Endothelial cell of umbilical vein (primary cell): ENCODE data around the gene KRT26. TPM values are rescaled to one million over a fixed set of nuclear protein-coding genes. Genes with fewer than 3 reads are reported as not detected.
A peak's percentile ranks its signal among the peaks of the same experiment; 100 is the strongest.

ENCODE experiments used
- BruUV-seq: library from RNA; stranded (reverse); fragments of 400-500 nt; replicated peaks from 2 replicates; lab custom pipeline; 2021; lab: Mats Ljungman, UMichigan
- CTCF ChIA-PET: fragments of 300-600, 350-600 bp; sonication (Branson Sonifier 250); formaldehyde crosslinking; loops from one replicate; lab custom pipeline; 2021; ENCODE audit warnings: antibody characterized with exemption, inconsistent platforms; lab: Charles Lee
- POLR2A ChIA-PET: fragments of 300-600, 350-600 bp; sonication (Branson Sonifier 250); formaldehyde crosslinking; loops from one replicate; lab custom pipeline; 2021; ENCODE audit warnings: antibody characterized with exemption, inconsistent platforms; lab: Charles Lee
- DNase-seq: peaks from one replicate; pipeline ENCODE4 v3.0.0-alpha.2; 2011; ENCODE audit warnings: low read depth, low spot score
- FAIRE-seq: peaks from 2 replicates; lab custom pipeline; 2011; peaks lifted over from hg19 to GRCh38; lab: Jason Lieb, UNC
- H2AFZ ChIP-seq: 2 replicates; pipeline ENCODE4 v1.6.0; 2012; ENCODE audit warnings: low read depth, low read length, control low read depth, inconsistent platforms
- H3K27ac ChIP-seq: 2 replicates; pipeline ENCODE4 v1.5.1; 2011; ENCODE audit warnings: low read depth, mild to moderate bottlenecking, control low read depth, low read length, moderate library complexity; ENCODE audit not compliant: insufficient read depth
- H3K27me3 ChIP-seq, 2 experiments: 2 replicates each; pipeline versions ENCODE4 v1.6.0 to v1.6.1; 2011; ENCODE audit warnings: low read length in 2 of 2, mixed read lengths in 1 of 2; ENCODE audit not compliant: control insufficient read depth in 2 of 2, insufficient read depth in 2 of 2
- H3K36me3 ChIP-seq, 2 experiments: 2 replicates in 1 of 2; 3 replicates in 1 of 2; pipeline ENCODE4 v1.5.1; 2011; ENCODE audit warnings: low read length in 2 of 2, mild to moderate bottlenecking in 1 of 2, moderate library complexity in 1 of 2; ENCODE audit not compliant: control insufficient read depth in 2 of 2, insufficient read depth in 2 of 2; ENCODE audit errors: extremely low read depth in 1 of 2
- H3K4me1 ChIP-seq: 3 replicates; pipeline ENCODE4 v1.5.1; 2011; ENCODE audit warnings: mild to moderate bottlenecking, low read length; ENCODE audit not compliant: control insufficient read depth, insufficient read depth; ENCODE audit errors: extremely low read depth
- H3K4me2 ChIP-seq: 2 replicates; pipeline ENCODE4 v1.6.1; 2011; ENCODE audit warnings: low read length, control low read depth, mixed read lengths; ENCODE audit not compliant: insufficient read depth
- H3K4me3 ChIP-seq, 3 experiments: fragments of 200-600 bp in 1 of 3; sonication (generic), shearing (Covaris generic) in 1 of 3; replicated peaks in 1 of 3; 2 replicates each; pipeline ENCODE4 v1.5.1; 2011 to 2016; ENCODE audit warnings: control low read depth in 3 of 3, low read length in 3 of 3, mild to moderate bottlenecking in 2 of 3, inconsistent platforms in 1 of 3, low read depth in 1 of 3, moderate library complexity in 1 of 3; ENCODE audit not compliant: insufficient read depth in 1 of 3
- H3K79me2 ChIP-seq: 2 replicates; pipeline ENCODE4 v1.6.0; 2012; ENCODE audit warnings: low read length, inconsistent platforms; ENCODE audit not compliant: control insufficient read depth, insufficient read depth
- H3K9ac ChIP-seq: replicated peaks from 2 replicates; pipeline ENCODE3; 2011; ENCODE audit warnings: low read length, control low read depth; ENCODE audit not compliant: insufficient read depth; ENCODE audit errors: extremely low read depth
- H3K9me1 ChIP-seq: replicated peaks from 3 replicates; pipeline ENCODE4 v1.6.0; 2011; ENCODE audit warnings: mild to moderate bottlenecking, low read length; ENCODE audit not compliant: control insufficient read depth, insufficient read depth; ENCODE audit errors: extremely low read depth
- H3K9me3 ChIP-seq: replicated peaks from 2 replicates; pipeline ENCODE4 v1.5.1; 2012; ENCODE audit warnings: low read length, inconsistent platforms; ENCODE audit not compliant: control insufficient read depth, insufficient read depth
- H4K20me1 ChIP-seq: replicated peaks from 2 replicates; pipeline ENCODE3; 2011; ENCODE audit warnings: mild to moderate bottlenecking, low read length; ENCODE audit not compliant: control insufficient read depth, insufficient read depth; ENCODE audit errors: extremely low read depth
- POLR2A ChIP-seq: IDR thresholded peaks from 2 replicates; pipeline ENCODE4 v1.6.1; 2012; ENCODE audit warnings: low read depth, mild to moderate bottlenecking, control low read depth, low read length
- dilution Hi-C: fragments of 300-500 bp; cut with MboI; formaldehyde crosslinking; loops from one replicate; pipeline ENCODE4 v1.15.0; 2019; ENCODE audit warnings: low sequenced_read_pairs; ENCODE audit not compliant: extremely low pct_ligation_motif_present
- intact Hi-C: fragments of 100-400 bp; cut with micrococcal nuclease; formaldehyde crosslinking; loops from one replicate; pipeline ENCODE4 v1.10.0; 2022
- polyA plus RNA-seq, 4 experiments: library from polyadenylated mRNA; depleted of rRNA in 3 of 4; stranded (reverse) in 3 of 4; unstranded in 1 of 4; fragments of >200 nt; gene quantifications; 2 replicates each; pipeline versions ENCODE4 v1.2.1 to v1.2.3, GENCODE V29; 2011 to 2012; ENCODE audit warnings: missing spikeins in 1 of 4
- total RNA-seq: library from RNA; stranded (reverse); gene quantifications from 2 replicates; pipeline ENCODE4 v1.2.3, GENCODE V29; 2021
- TF ChIP-seq, protein P1 (sequence below), 2 donors: IDR thresholded peaks; 1 replicate in 1 of 2; 2 replicates in 1 of 2; pipeline ENCODE4 v1.5.1; 2011; ENCODE audit warnings: low read length in 2 of 2, mild to moderate bottlenecking in 2 of 2, moderate library complexity in 2 of 2, control low read depth in 1 of 2, inconsistent platforms in 1 of 2, low read depth in 1 of 2; ENCODE audit not compliant: insufficient read depth in 1 of 2; ENCODE audit errors: extremely low read depth in 1 of 2
- TF ChIP-seq, protein P2 (sequence below): IDR thresholded peaks from 2 replicates; pipeline ENCODE4 v1.6.1; 2011; ENCODE audit not compliant: insufficient read depth, insufficient read length

The KRT26 gene
- total and polyA plus RNA-seq, 2 donors (not counting 3 experiments of a cell fraction or from before 2014, with no cell fraction given): not detected

DNA sequence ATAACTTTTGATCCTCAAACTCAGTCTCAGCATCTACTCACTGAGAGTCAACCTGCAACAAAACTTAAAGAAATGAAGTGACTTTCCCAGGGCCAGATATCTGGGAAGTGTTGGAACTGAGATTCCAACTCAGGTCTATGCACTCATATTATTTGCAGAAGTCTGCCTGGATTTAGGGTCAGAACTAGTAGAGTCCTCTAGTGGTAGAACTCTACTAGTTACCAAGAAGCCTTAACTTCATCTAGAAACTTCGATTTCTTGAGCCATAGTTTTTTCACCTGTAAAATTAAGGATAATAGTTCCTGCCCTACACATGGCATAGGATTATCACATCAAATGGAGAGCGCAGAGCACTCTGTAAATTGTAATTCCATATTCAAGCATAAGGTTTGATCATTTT, 45.1 kb downstream of the KRT26 start:
- H3K36me3 ChIP-seq: no peaks in the 10 kb centered on the region
- BruUV-seq: no TSS peak
- FAIRE-seq (no peak), DNase-seq (no peak)
- no peak overlapping the region for H3K4me2 ChIP-seq
- no peak overlapping the region for H3K27ac ChIP-seq
- no peak overlapping the region for H3K4me3 ChIP-seq
- H3K27me3 ChIP-seq: peaks cover 7 to 9% of the 10 kb centered on the region in 2 experiments
- TF ChIP-seq, protein P1, sequence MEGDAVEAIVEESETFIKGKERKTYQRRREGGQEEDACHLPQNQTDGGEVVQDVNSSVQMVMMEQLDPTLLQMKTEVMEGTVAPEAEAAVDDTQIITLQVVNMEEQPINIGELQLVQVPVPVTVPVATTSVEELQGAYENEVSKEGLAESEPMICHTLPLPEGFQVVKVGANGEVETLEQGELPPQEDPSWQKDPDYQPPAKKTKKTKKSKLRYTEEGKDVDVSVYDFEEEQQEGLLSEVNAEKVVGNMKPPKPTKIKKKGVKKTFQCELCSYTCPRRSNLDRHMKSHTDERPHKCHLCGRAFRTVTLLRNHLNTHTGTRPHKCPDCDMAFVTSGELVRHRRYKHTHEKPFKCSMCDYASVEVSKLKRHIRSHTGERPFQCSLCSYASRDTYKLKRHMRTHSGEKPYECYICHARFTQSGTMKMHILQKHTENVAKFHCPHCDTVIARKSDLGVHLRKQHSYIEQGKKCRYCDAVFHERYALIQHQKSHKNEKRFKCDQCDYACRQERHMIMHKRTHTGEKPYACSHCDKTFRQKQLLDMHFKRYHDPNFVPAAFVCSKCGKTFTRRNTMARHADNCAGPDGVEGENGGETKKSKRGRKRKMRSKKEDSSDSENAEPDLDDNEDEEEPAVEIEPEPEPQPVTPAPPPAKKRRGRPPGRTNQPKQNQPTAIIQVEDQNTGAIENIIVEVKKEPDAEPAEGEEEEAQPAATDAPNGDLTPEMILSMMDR (IDR thresholded peaks at IDR 0.05; ENCODE audit: extremely low read depth in 1 of 2, insufficient read depth in 1 of 2, low read depth in 1 of 2, low read length in 2 of 2): peak in 1 of 2 donors; percentile 13
- no peak for TF ChIP-seq POLR2A
- CTCF ChIA-PET: interaction anchor here (1.2 kb wide), 1 partner anchor 10 kb away, joined by 8 read pairs; no protein-coding TSS in a partner anchor
- H3K9me3 ChIP-seq: no peaks in the 10 kb centered on the region
- dilution Hi-C loops: no loop called here
- no peaks in the 10 kb centered on the region for H4K20me1 ChIP-seq
- H3K9me1 ChIP-seq: no peaks in the 10 kb centered on the region
- H2AFZ ChIP-seq: no peak overlapping the region
- no peak overlapping the region for H3K9ac ChIP-seq
- no peaks in the 10 kb centered on the region for H3K4me1 ChIP-seq
- POLR2A ChIA-PET: no interaction called here
- intact Hi-C loops: loop anchor here (5.0 kb wide), 1 partner anchor 105 kb away; no protein-coding TSS in a partner anchor
- H3K79me2 ChIP-seq: no peaks in the 10 kb centered on the region

DNA sequence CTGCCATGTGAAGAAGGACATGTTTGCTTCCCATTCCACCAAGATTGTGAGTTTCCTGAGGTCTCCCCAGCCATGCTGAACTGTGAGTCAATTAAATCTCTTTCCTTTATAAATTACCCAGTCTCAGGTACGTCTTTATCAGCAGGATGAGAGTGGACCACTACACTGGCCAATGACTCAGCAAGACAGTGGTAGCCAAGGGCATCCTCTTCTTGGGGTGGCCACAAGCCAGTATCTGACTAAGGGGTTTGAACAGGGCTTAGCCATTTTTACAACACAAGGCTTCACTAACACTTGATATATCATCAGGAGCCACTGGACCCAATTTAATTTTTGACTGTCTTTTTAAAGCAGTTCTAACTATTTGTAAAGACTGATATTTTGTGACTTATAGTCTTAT, 47.3 kb downstream of the KRT26 start:
- no peaks in the 10 kb centered on the region for H3K36me3 ChIP-seq
- no peak overlapping the region for H2AFZ ChIP-seq
- H3K9me1 ChIP-seq: no peaks in the 10 kb centered on the region
- DNase-seq (no peak), FAIRE-seq (no peak)
- no peak overlapping the region for H3K4me3 ChIP-seq
- dilution Hi-C loops (no loop called here), intact Hi-C loops (loop anchor here (5.0 kb wide), 1 partner anchor 102 kb away; no protein-coding TSS in a partner anchor)
- no peaks in the 10 kb centered on the region for H3K79me2 ChIP-seq
- no TSS peak for BruUV-seq
- H3K4me2 ChIP-seq: no peak overlapping the region
- POLR2A ChIA-PET: no interaction called here
- no peaks in the 10 kb centered on the region for H3K9me3 ChIP-seq
- CTCF ChIA-PET: no interaction called here
- no peaks in the 10 kb centered on the region for H4K20me1 ChIP-seq
- no peaks in the 10 kb centered on the region for H3K4me1 ChIP-seq
- no peak overlapping the region for H3K9ac ChIP-seq
- TF ChIP-seq, protein P2, sequence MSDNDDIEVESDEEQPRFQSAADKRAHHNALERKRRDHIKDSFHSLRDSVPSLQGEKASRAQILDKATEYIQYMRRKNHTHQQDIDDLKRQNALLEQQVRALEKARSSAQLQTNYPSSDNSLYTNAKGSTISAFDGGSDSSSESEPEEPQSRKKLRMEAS: no peak
- H3K27ac ChIP-seq: no peak overlapping the region
- H3K27me3 ChIP-seq: peaks cover 2 to 7% of the 10 kb centered on the region in 2 experiments
